Measurements from ENCODE around the gene EPB41L1.

The EPB41L1 gene

DNA sequence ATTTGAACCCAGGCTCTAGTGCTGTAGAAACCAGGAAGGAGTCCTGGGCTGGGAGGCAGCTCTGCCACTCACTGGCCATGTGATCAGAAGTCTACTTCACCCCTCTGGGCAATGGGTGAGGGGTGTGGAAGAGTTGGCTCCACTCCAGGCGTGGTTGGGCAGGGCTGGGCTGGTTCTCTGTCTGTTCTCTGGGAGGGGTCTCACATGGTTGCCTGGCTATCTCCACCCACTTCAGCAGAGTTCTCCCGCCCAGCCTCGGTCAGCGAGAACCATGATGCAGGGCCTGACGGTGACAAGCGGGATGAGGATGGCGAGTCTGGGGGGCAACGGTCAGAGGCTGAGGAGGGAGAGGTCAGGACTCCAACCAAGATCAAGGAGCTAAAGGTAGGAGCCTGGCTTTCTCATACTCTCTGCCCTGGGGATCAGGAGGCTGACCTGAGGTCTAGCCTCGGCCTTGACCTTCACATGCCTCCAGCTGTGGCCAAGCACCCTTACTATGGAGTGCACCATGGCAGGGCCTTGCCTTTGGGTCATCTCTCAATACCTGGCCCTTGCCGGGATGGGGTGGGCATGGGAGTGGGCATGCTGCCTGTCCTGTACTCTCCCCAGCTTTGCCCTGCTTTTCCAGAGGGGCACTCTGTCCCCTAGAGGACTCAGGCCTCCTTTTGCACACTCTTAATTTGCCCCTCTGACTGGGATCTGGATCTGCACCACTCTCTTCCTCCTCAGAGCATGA lies 39.6 kb downstream of the EPB41L1 start:
- DNase-seq (ENCODE audit: low read depth, low spot score): no peak

DNA sequence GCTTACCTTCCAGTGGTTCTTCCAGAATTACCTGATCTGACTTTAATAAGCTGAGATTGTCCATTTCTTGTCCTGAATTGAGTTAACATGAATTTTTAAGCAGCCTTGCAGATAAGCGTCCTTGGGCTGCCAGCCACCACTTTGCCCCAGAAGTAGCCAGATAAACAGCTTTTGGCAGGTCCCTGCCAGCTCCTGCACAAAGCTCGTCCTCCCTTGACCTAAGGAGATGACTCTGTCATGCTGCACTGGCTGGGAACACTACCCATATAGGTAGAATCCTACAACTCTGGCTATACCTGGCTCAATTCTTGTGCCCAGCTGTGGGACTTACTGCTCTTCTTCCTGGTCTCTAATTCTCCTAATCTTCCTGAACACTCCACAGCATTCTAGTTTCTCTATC lies 42.1 kb downstream of the EPB41L1 start:
- DNase-seq (ENCODE audit: low read depth, low spot score): no peak

- no peak for DNase-seq (ENCODE audit: low read depth, low spot score)
Measured at GRCh38 chr20:36197271-36197670, 42.7 kb downstream of the EPB41L1 start.

DNA sequence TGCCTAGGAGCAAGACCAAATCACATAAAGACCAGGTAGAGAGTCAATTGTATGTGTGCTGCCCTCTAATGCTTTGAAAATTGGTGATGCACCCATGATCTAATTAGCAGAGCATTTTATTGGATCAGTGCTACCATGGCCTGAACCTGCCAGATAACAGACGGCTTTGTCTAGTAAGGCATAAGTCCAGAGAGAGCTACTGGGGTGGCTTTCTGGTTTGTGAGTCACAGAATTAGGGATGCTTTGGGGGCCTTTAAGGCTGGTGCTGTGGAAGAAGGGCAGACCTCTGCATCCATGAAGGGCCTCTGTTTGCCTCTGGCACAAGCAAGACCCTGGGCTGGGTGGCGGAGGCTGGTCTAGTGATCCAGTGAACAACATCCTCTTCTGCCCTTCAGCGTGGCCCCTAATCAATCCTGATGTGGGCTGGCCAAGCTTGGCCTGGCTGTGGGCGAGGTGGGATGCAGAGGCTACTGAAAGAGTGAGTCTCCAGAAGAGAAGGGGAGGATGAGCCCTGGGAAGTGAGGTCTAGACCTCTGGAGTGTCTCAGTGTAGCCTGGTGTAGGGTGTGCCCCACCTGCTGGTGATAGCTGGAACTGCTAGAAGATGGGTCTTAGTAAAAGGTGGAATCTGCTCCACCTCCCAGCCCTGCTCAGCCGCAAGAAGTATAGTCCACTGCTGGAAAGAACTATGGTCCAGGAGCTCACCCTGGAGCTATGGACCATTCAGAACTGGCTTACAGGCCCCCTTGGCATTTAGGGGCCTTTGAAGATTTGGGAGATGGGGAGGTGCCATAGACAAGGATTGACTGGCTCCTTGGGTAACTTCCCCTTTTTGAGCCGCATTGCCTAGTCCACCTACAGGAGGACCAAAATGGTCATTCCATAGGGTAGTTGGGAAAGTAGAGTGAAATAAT lies 45.1 kb downstream of the EPB41L1 start:
- peak; percentile 88 for DNase-seq (ENCODE audit: low read depth, low spot score)

GRCh38 chr20:36200451-36200850 lies 45.9 kb downstream of the EPB41L1 start:
- no peak for DNase-seq (ENCODE audit: low read depth, low spot score)

DNA sequence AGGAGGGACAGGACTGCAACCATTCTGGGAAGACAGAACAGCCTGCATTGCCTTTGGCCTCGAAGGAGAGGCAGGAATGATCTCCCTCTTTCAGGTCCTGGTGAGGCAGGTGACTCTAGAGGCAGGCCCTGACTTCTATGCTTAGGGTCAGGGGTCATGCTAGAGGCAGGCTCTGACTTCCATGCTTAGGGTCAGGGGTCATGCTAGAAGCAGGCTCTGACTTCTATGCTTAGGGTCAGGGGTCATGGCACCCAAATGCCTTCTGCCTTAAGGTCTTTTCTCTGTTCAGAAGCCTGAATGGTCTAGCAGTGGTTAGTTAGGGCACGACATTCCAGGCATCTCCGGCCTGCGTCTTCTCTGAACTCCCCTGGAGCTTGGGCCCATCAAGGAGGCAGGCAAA lies 46.7 kb downstream of the EPB41L1 start:
- DNase-seq (ENCODE audit: low read depth, low spot score): no peak

- peak; percentile 81 for DNase-seq (ENCODE audit: low read depth, low spot score)
Measured at GRCh38 chr20:36202891-36203338, 48.4 kb downstream of the EPB41L1 start.

DNA sequence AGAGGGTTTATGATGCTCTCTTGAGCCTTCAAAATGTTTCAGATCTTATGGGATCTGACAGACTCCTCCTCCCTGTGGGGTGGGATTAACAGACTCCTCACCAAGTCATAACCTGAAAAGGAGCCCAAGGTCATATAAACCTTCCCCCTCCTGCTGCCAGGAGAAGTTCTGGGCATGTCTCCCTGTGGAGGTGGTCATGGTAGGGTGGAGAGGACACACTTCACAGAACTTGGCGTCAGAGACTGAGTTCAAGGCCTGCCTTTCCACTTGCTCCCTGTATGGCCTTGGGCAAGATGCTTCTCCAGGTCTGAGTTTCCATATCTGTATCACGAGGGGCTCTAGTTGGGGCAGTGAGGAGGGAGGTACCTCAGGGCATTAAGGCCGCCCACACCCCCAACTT lies 49.3 kb downstream of the EPB41L1 start:
- DNase-seq (ENCODE audit: low read depth, low spot score): no peak

GRCh38 chr20:36205026-36205425 lies 50.5 kb downstream of the EPB41L1 start:
- DNase-seq (ENCODE audit: low read depth, low spot score): no peak

DNA sequence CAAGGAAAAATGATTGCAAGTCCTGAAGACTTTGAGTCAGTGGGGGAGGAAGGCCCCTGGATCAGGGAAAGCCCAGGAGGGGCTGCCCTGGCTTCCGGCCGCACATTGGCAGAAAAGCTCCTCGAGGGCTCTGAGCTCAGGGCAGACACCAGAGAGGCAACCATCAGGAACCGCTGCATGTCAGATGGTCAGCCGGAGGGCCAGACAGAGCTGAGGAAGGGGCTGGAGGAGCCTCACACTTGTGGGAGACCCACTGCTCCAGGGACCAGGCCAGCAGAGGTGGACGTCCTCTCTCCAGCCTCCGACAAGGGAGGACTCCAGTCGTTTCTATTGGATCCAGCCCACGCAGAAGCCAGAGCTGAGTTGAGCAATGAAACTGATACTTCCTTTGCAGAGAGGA lies 51.5 kb downstream of the EPB41L1 start:
- no peak for DNase-seq (ENCODE audit: low read depth, low spot score)

DNA sequence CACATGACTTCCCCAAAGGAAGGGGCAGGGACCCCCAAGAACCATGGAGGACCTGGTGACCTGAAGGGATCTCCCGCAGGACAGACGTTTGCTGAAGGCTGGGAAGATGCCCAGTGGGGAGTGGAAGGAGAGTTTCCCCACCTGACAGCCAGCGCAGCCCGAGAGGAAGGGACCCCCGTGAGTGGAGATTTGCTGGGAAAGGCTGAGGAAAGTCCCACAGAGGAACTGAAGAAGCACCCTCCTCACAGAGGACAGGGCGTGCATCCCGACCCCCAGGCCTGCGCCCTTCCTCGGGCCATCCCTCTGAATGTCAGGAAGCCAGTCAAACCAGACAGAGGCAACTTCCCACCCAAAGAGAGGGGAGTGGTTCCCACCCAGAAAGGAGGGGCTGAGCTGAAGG lies 52.1 kb downstream of the EPB41L1 start:
- no peak for DNase-seq (ENCODE audit: low read depth, low spot score)

GRCh38 chr20:36207602-36208001 lies 53.1 kb downstream of the EPB41L1 start:
- no peak for DNase-seq (ENCODE audit: low read depth, low spot score)

GRCh38 chr20:36208257-36208656 lies 53.7 kb downstream of the EPB41L1 start:
- DNase-seq (ENCODE audit: low read depth, low spot score): no peak

GRCh38 chr20:36210436-36211021 lies 56.0 kb downstream of the EPB41L1 start:
- DNase-seq (ENCODE audit: low read depth, low spot score): no peak

GRCh38 chr20:36213362-36213761 lies 58.8 kb downstream of the EPB41L1 start:
- no peak for DNase-seq (ENCODE audit: low read depth, low spot score)

DNA sequence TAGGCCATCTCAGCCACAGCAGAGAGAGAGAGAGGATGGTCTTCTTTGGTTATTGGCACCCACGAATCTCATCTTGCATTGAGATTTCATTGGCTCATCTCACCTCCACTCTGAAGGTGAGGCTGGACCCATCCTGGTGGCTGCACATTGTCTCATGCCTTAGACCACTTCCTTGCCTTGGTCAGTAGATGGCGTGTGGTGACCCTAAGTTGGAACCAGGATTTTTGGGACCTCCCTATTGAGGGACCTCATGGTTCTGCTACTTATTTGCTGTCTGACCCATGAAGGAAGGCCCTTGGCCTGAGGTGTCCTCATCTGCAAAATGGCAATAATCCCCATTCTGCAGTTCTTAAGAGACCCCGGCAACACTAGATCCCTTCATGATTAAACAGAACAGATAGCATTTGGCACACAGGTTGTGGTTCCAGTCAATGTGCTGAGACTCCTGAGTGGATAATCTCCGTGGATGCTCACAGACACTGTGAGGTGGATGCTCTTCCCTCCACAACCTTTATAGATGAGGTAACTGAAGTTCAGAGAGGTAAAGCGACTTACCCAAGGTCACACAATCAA lies 60.2 kb downstream of the EPB41L1 start:
- peak; percentile 27 for DNase-seq (ENCODE audit: low read depth, low spot score)

DNA sequence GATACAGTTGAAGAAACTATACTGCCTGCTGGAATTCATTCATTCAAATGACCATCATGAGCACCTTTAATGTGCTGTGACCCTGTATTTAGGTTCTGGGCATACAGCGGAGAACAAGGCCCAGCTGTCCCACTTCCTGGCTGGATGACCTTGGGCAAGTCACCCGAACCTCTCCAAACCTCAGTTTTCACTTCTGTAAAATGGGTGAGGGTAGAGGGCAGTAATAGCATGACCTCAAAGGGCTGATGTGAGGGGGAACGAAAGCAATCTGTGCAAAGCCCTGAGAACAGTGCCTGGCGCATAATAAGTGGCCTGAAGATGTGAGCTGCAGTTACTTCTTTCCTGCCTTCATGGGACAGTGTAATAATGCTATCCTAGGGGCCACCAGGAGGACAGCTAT lies 61.2 kb downstream of the EPB41L1 start:
- no peak for DNase-seq (ENCODE audit: low read depth, low spot score)

DNA sequence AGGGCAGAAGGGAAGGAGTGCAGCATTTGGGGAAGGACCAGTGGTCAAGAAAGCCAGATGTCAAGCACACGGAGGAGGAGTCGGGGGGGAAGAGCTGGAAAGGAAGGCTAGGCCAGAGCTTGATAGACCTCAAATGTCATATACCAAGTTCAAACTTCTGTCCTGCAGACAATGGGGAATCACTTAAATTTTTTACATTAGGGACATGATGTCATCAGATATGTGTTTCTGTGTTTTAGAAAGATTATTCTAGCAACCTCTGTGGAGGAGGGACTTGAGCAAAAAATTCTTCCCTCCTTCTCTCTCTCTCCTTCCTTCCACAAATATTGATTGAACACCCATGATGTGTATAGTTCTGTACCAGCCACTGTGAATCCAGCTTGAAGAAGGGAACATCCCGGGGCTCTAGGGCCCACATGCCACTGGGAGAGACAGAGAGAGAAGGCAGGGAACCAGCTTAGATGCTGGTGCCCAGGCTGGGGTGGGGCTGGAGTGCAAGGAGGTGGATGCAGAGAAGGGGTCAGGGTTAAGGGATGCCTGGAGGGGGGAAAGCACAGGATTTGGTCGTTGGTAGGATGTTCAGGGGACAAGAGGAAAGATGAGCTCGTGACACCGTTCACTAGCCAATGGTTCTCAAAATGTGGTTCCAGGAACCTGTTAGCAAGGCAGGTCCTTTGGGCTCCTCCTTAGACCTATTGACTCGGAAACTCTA lies 61.9 kb downstream of the EPB41L1 start:
- DNase-seq (ENCODE audit: low read depth, low spot score): no peak

GRCh38 chr20:36217226-36217625 lies 62.7 kb downstream of the EPB41L1 start:
- peak; percentile 80 for DNase-seq (ENCODE audit: low read depth, low spot score)

DNA sequence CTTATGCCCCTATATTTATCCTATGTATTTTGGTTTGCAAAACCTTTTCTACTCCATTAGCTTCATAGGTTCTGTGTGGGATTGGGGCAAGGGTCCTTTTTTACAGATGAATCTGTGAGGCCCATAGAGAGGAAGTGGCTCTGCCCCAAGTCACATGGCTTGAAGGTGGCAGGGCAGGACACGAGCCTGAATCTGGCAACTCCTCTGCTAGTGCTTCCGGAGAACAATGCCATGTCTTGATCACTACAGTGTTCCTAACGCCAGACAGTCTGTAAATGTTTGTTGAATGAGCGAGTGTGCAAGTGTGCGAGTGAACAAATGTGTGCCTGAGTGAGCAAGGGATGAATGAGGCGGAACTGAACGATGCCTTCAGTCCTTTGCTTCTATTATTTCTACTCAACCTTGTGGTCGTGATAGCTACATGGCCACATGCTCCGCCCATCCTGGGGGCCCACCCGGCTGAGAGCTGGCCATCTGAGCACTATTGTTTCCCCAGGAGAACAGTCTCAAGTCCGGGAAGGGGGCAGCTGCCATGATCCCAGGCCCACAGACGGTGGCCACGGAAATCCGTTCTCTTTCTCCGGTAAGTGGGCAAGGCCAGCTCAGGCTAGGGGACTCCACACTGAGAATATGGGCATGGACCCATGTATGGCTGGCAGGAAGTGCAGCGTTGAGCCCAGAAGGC lies 64.0 kb downstream of the EPB41L1 start:
- no peak for DNase-seq (ENCODE audit: low read depth, low spot score)

GRCh38 chr20:36219671-36220220 lies 65.2 kb downstream of the EPB41L1 start:
- DNase-seq (ENCODE audit: low read depth, low spot score): no peak
